Adipose tissue (tissue), 3 donors: Measurements from ENCODE around the gene UTS2R. TPM values are rescaled to one million over a fixed set of nuclear protein-coding genes. Genes with fewer than 3 reads are reported as not detected.

Experiments
- H3K27ac ChIP-seq: one replicate; pipeline ENCODE4 v1.5.1; 2013; ENCODE audit warnings: low read depth, low read length
- WGBS, 3 donors: extraction: QIAGEN DNeasy Blood & Tissue Kit; methylation state at CpG; one replicate each; pipeline ENCODE4 v1.1.7; 2013; 5-methylcytosine and 5-hydroxymethylcytosine counted together
- polyA plus RNA-seq, 3 donors: library from polyadenylated mRNA; stranded (reverse); fragments of 200-250 nt; gene quantifications; one replicate each; pipeline ENCODE4 v1.2.3, GENCODE V29; 2013
- donor health status: healthy with polysubstance abuse.
- donor health status: Bipolar disorder and iron deficiency.
- donor health status: healthy.

UTS2R gene
- polyA plus RNA-seq = under 1 TPM in 1 of 3 donors, not detected in 2; 0.32 TPM

- H3K27ac ChIP-seq = no peak within 1 kb of the TSS
- WGBS, 3 donors = 2 to 6% (median 5%) methylated on average over 78 to 109 of the region's 109 CpGs
These were observed at the start of gene UTS2R for GRCh38 chr17:82371333-82372248. Gene UTS2R, plus strand, starts transcription at chr17:82371765. Its CDS starts 2,560 bp downstream, at chr17:82374325.

GRCh38 chr17:82321947-82322466 lies 49.6 kb upstream of the UTS2R start:
- no peak overlapping the region for H3K27ac ChIP-seq
- 62 to 69% (median 63%) methylated on average over 20 to 21 of the region's 21 CpGs for WGBS, 3 donors

- H3K27ac ChIP-seq = no peak overlapping the region
- 78 to 88% (median 85%) methylated on average over 26 to 28 of the region's 28 CpGs for WGBS, 3 donors
These were observed 48.8 kb upstream of the UTS2R start for GRCh38 chr17:82322526-82323453.

GRCh38 chr17:82323514-82324234 lies 47.9 kb upstream of the UTS2R start:
- 69 to 74% (median 74%) methylated on average over 17 to 21 of the region's 21 CpGs for WGBS, 3 donors
- no peak overlapping the region for H3K27ac ChIP-seq

GRCh38 chr17:82324566-82325285 lies 46.8 kb upstream of the UTS2R start:
- H3K27ac ChIP-seq = no peak overlapping the region
- 73 to 78% (median 76%) methylated on average over 25 of the region's 25 CpGs for WGBS, 3 donors

GRCh38 chr17:82325286-82326180 lies 46.0 kb upstream of the UTS2R start:
- WGBS, 3 donors = 89 to 91% (median 91%) methylated on average over 30 of the region's 30 CpGs
- H3K27ac ChIP-seq = no peak overlapping the region

GRCh38 chr17:82327289-82327688 lies 44.3 kb upstream of the UTS2R start:
- WGBS, 3 donors = 80 to 88% (median 87%) methylated on average over 15 of the region's 15 CpGs
- H3K27ac ChIP-seq = no peak overlapping the region

- WGBS, 3 donors = 77 to 82% (median 81%) methylated on average over 15 to 16 of the region's 16 CpGs
- no peak overlapping the region for H3K27ac ChIP-seq
These were observed 43.8 kb upstream of the UTS2R start for GRCh38 chr17:82327757-82328140.

GRCh38 chr17:82328141-82328993 lies 43.2 kb upstream of the UTS2R start:
- H3K27ac ChIP-seq = no peak overlapping the region
- 47 to 82% (median 73%) methylated on average over 27 to 28 of the region's 28 CpGs for WGBS, 3 donors

GRCh38 chr17:82328994-82329507 lies 42.5 kb upstream of the UTS2R start:
- H3K27ac ChIP-seq = no peak overlapping the region
- 82 to 94% (median 90%) methylated on average over 15 of the region's 15 CpGs for WGBS, 3 donors

GRCh38 chr17:82329683-82330321 lies 41.8 kb upstream of the UTS2R start:
- WGBS, 3 donors = 78 to 87% (median 84%) methylated on average over 18 to 19 of the region's 19 CpGs
- no peak overlapping the region for H3K27ac ChIP-seq

GRCh38 chr17:82330322-82331239 lies 41.0 kb upstream of the UTS2R start:
- WGBS, 3 donors = 44 to 52% (median 50%) methylated on average over 28 of the region's 28 CpGs

GRCh38 chr17:82331345-82331939 lies 40.1 kb upstream of the UTS2R start:
- H3K27ac ChIP-seq = no peak overlapping the region
- WGBS, 3 donors = 87 to 93% (median 90%) methylated on average over 25 of the region's 25 CpGs

More at GRCh38 chr17:82330322-82331239, 41.0 kb upstream of the UTS2R start:
- no peak overlapping the region for H3K27ac ChIP-seq
